GM23248 (cell line): Measurements from ENCODE around the gene KCNK1. TPM values are rescaled to one million over a fixed set of nuclear protein-coding genes. Genes with fewer than 3 reads are reported as not detected.

Source experiments
- DNase-seq: peaks from one replicate; pipeline ENCODE4 v3.0.0-alpha.2; 2015
- H2AFZ ChIP-seq: fragments of 200-600 bp; sonication (generic); 2 replicates; pipeline ENCODE4 v1.6.1; 2016; ENCODE audit warnings: antibody characterized with exemption
- H3F3A ChIP-seq: fragments of 200-600 bp; sonication (generic); 2 replicates; pipeline ENCODE4 v1.6.1; 2016; ENCODE audit warnings: mild to moderate bottlenecking, antibody characterized with exemption, mixed run types; ENCODE audit not compliant: insufficient read depth
- H3K27ac ChIP-seq: fragments of 200-600 bp; sonication (generic); 2 replicates; pipeline ENCODE4 v1.5.1; 2016; ENCODE audit warnings: mild to moderate bottlenecking
- H3K27me3 ChIP-seq: fragments of 200-600 bp; sonication (generic); replicated peaks from 2 replicates; pipeline ENCODE4 v1.6.1; 2016; ENCODE audit warnings: mild to moderate bottlenecking; ENCODE audit not compliant: insufficient read depth
- H3K36me3 ChIP-seq: fragments of 200-600 bp; sonication (generic); 2 replicates; pipeline ENCODE4 v1.6.1; 2016; ENCODE audit warnings: low read depth, mild to moderate bottlenecking
- H3K4me1 ChIP-seq: fragments of 200-600 bp; sonication (generic); 2 replicates; pipeline ENCODE4 v1.6.1; 2016; ENCODE audit warnings: mild to moderate bottlenecking; ENCODE audit not compliant: insufficient read depth
- H3K4me2 ChIP-seq: fragments of 200-600 bp; sonication (generic); one replicate; pipeline ENCODE4 v1.6.1; 2016; ENCODE audit warnings: mild to moderate bottlenecking; ENCODE audit not compliant: unreplicated experiment
- H3K4me3 ChIP-seq: fragments of 200-600 bp; sonication (generic); 2 replicates; pipeline ENCODE4 v1.5.1; 2016; ENCODE audit warnings: mild to moderate bottlenecking
- H3K79me2 ChIP-seq: fragments of 200-600 bp; sonication (generic); 2 replicates; pipeline ENCODE4 v1.6.1; 2016; ENCODE audit warnings: mild to moderate bottlenecking; ENCODE audit not compliant: insufficient read depth
- H3K9ac ChIP-seq: fragments of 200-600 bp; sonication (generic); 2 replicates; pipeline ENCODE4 v1.6.1; 2016; ENCODE audit warnings: mild to moderate bottlenecking
- H3K9me2 ChIP-seq: fragments of 200-600 bp; sonication (generic); 2 replicates; pipeline ENCODE4 v1.6.1; 2016; ENCODE audit warnings: mixed run types, mild to moderate bottlenecking, moderate library complexity; ENCODE audit not compliant: insufficient read depth
- H3K9me3 ChIP-seq: fragments of 200-600 bp; sonication (generic); one replicate; pipeline ENCODE4 v1.6.1; 2017; ENCODE audit warnings: low read depth
- H4K20me1 ChIP-seq: fragments of 200-600 bp; sonication (generic); 2 replicates; pipeline ENCODE4 v1.6.0; 2016; ENCODE audit not compliant: insufficient read depth
- EZH2 ChIP-seq: fragments of 200-600 bp; sonication (generic); IDR thresholded peaks from 2 replicates; pipeline ENCODE4 v1.6.1; 2018; ENCODE audit warnings: antibody characterized with exemption, mild to moderate bottlenecking; ENCODE audit not compliant: insufficient read depth, poor library complexity, severe bottlenecking
- EZH2phosphoT487 ChIP-seq: fragments of 200-600 bp; sonication (generic); IDR thresholded peaks from 2 replicates; pipeline ENCODE4 v1.6.1; 2018; ENCODE audit warnings: antibody characterized with exemption, moderate library complexity, mild to moderate bottlenecking, low read depth; ENCODE audit not compliant: insufficient read depth
- whole genome bisulfite sequencing, 2 experiments: methylation state at CpG; one replicate each; pipeline ENCODE4 v1.1.6; 2015 to 2017; ENCODE audit warnings: low lambda C conversion rate in 2 of 2, low coverage in 1 of 2; ENCODE audit errors: missing lambda C conversion rate in 2 of 2; 5-methylcytosine and 5-hydroxymethylcytosine counted together
- in situ Hi-C: fragments of 300-500 bp; cut with MboI; formaldehyde crosslinking; loops from 2 replicates; pipeline ENCODE4 v1.15.0; 2020
- polyA plus RNA-seq: library from polyadenylated mRNA; unstranded; fragments of >200 nt; fragmentation: Nextera tagmentation; extraction: Ambion mirVana; gene quantifications from 2 replicates; pipeline ENCODE4 v1.2.1, GENCODE V29; 2016
- total RNA-seq: library from RNA; depleted of rRNA; stranded (reverse); fragments of >200 nt; shearing (Covaris generic); gene quantifications from 2 replicates; pipeline ENCODE4 v1.2.3, GENCODE V29; 2014

The KCNK1 gene
- total and polyA plus RNA-seq, 2 experiments from 2014 or later = 4.0 to 4.2 TPM

- no peaks in the 10 kb centered on the region for H3K79me2 ChIP-seq
- TF ChIP-seq EZH2 (no peak), EZH2phosphoT487 (no peak)
- no peaks in the 10 kb centered on the region for H3K9me2 ChIP-seq
- H3K4me1 ChIP-seq = no peaks in the 10 kb centered on the region
- H2AFZ ChIP-seq = no peak overlapping the region
- in situ Hi-C loops = no loop called here
- WGBS, 2 experiments = 87 to 94% methylated on average over 3 of the region's 3 CpGs
- H3K9me3 ChIP-seq = no peaks in the 10 kb centered on the region
- no peak overlapping the region for H3K4me3 ChIP-seq
- no peaks in the 10 kb centered on the region for H4K20me1 ChIP-seq
- no peak overlapping the region for H3K9ac ChIP-seq
- no peak overlapping the region for H3K27ac ChIP-seq
- H3K4me2 ChIP-seq = no peak overlapping the region
- no peaks in the 10 kb centered on the region for H3K27me3 ChIP-seq
- no peaks in the 10 kb centered on the region for H3F3A ChIP-seq
- no peak for DNase-seq
- H3K36me3 ChIP-seq = no peaks in the 10 kb centered on the region
Measured at GRCh38 chr1:233632436-233632835, 18.5 kb downstream of the KCNK1 start.

GRCh38 chr1:233635765-233636502, 22.0 kb downstream of the KCNK1 start:
- Histone ChIP-seq H3K79me2 (no peaks in the 10 kb centered on the region), H3K4me2 (no peak overlapping the region), H3K9me3 (no peaks in the 10 kb centered on the region), H3K4me1 (no peaks in the 10 kb centered on the region), H3F3A (no peaks in the 10 kb centered on the region), H3K27ac (no peak overlapping the region), H2AFZ (no peak overlapping the region), H3K9me2 (no peaks in the 10 kb centered on the region), H3K4me3 (no peak overlapping the region), H3K9ac (no peak overlapping the region), H3K36me3 (no peaks in the 10 kb centered on the region), H3K27me3 (no peaks in the 10 kb centered on the region), H4K20me1 (no peaks in the 10 kb centered on the region)
- no peak for DNase-seq
- no peak for TF ChIP-seq EZH2
- no peak for TF ChIP-seq EZH2phosphoT487
- WGBS, 2 experiments = 75 to 81% methylated on average over 8 of the region's 8 CpGs
- in situ Hi-C loops = no loop called here

- H3K27ac ChIP-seq = no peak overlapping the region
Measured at GRCh38 chr1:233636503-233636877, 22.6 kb downstream of the KCNK1 start.

GRCh38 chr1:233638513-233638912, 24.6 kb downstream of the KCNK1 start:
- no peak overlapping the region for H3K4me2 ChIP-seq
- no peaks in the 10 kb centered on the region for H3K36me3 ChIP-seq
- no peaks in the 10 kb centered on the region for H3K4me1 ChIP-seq
- DNase-seq = no peak
- in situ Hi-C loops = no loop called here
- TF ChIP-seq EZH2phosphoT487 (no peak), EZH2 (no peak)
- no peak overlapping the region for H3K27ac ChIP-seq
- no peak overlapping the region for H2AFZ ChIP-seq
- H3F3A ChIP-seq = no peaks in the 10 kb centered on the region
- no peaks in the 10 kb centered on the region for H3K79me2 ChIP-seq
- no peaks in the 10 kb centered on the region for H3K27me3 ChIP-seq
- 57 to 59% methylated on average over 7 of the region's 7 CpGs for WGBS, 2 experiments
- no peaks in the 10 kb centered on the region for H3K9me3 ChIP-seq
- H4K20me1 ChIP-seq = no peaks in the 10 kb centered on the region
- no peak overlapping the region for H3K4me3 ChIP-seq
- H3K9me2 ChIP-seq = no peaks in the 10 kb centered on the region
- H3K9ac ChIP-seq = no peak overlapping the region

More at GRCh38 chr1:233636503-233636877, 22.6 kb downstream of the KCNK1 start:
- Histone ChIP-seq H3K4me3 (no peak overlapping the region), H3K79me2 (no peaks in the 10 kb centered on the region), H2AFZ (no peak overlapping the region), H3K9me3 (no peaks in the 10 kb centered on the region), H3K9me2 (no peaks in the 10 kb centered on the region), H3F3A (no peaks in the 10 kb centered on the region), H3K4me2 (no peak overlapping the region), H3K9ac (no peak overlapping the region), H4K20me1 (no peaks in the 10 kb centered on the region), H3K27me3 (no peaks in the 10 kb centered on the region), H3K4me1 (no peaks in the 10 kb centered on the region), H3K36me3 (no peaks in the 10 kb centered on the region)
- TF ChIP-seq EZH2 (no peak), EZH2phosphoT487 (no peak)
- DNase-seq = no peak
- in situ Hi-C loops = no loop called here
- 72% methylated on average over 2 of the region's 2 CpGs for WGBS, 2 experiments
